Stimulated activated CD8-positive, alpha-beta memory T cell treated with anti-CD3 and anti-CD28 coated beads, Interleukin-7, amount 100 ng/mL, for 1 hour (primary cell): Measurements from ENCODE around the gene HMBS.

Experiments
- DNase-seq, 2 donors: peaks; one replicate each; pipeline ENCODE4 v3.0.0-alpha.2; 2020; ENCODE audit warnings: low read depth in 2 of 2

The HMBS gene

DNA sequence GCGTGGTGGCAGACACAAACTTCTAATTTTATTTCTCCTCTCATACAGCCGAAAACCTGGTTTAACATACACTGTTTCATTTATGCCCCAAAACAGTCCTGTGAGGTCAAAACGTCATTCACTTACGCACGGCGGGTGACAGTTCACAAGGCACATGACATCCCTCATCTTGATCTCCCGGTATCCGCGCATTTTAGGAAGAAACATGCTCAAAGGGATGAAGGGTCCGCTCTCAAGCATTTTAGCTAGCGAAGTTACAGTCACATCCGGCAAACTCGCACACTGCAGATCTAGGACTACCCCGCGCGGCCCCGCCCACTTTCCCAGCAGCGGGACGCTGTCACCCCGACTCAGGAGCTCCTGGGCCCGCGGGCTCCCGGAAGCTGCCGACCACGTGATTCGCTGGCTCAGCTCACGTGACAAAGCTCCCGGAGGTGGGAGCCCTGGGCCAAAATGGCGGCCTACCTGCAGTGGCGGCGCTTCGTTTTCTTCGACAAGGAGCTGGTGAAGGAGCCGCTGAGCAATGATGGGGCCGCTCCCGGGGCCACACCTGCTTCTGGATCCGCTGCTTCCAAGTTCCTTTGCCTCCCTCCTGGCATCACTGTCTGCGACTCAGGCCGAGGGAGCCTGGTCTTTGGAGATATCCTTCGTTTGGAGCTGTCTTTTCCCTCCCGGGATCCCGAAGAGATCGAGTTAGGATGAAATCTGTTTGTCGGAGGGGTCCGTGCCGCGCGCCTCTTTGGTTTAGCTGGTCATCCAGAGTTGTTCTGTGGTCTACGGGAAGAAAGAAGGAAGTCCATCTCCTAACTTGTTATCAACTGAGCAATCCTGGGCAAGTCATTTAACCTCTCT, 17.1 kb upstream of the HMBS start, which contains the start of gene VPS11:
VPS11 (plus strand) TSS at position 448 of the 852 bp plus-strand sequence; CDS start at position 454, 6 bp downstream.
- DNase-seq = peak; percentile 92 to 96

GRCh38 chr11:119077839-119078238, 6.8 kb upstream of the HMBS start:
- DNase-seq = no peak

- DNase-seq = no peak
Observed at GRCh38 chr11:119078675-119079420, 5.8 kb upstream of the HMBS start.

DNA sequence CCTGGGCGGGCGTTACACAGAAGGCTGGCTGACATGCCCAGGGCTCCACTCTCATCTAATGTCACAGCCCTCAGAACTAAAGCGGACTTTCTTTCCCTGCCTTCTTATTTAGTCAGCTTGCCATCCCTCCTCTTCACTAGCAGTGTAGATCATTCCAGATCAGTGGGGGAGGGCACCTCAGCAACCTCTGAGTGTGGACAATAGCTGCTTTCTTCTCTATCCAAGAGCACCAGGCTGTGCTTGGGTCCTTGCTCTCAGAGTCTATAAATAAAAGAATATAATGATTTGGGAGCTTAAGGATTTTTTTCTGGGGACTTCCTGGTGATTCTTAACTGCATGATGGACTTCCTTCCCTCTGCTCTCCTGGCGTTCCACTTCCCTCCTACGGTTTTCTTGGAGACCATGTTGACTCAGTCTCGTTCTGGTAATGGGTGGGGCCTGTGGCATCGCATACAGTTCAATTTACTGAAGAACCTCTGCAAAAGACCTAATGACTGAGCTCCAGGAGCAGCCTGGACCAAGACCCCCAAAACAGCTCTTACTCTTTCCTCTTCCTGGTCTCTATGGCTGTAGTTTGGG, 2.9 kb upstream of the HMBS start:
- no peak for DNase-seq

DNA sequence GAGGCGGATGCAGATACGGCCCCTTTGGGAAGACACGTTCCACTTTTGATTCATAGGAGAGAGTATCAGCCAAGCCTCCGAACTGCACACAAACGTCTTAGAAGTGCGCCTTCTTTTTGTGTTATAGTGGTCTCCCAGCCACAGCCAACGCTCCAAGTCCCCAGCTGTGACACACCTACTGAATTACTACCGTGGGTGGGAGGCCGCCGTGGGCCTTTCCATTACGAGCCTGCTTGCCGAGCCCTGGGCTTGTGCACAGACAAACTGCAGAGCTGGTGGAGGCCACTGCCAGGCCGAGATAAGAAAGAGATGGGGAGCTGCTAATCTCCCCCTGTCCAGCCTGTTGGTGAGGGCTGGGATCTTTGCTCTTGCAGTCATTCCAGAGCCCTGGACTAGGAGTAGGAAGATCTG, 761 bp downstream of the HMBS start:
- DNase-seq = no peak

- DNase-seq = no peak
Observed at GRCh38 chr11:119087123-119087522, 2.4 kb downstream of the HMBS start.

GRCh38 chr11:119087747-119088241, 3.1 kb downstream of the HMBS start:
- DNase-seq = no peak

GRCh38 chr11:119088406-119088805, 3.7 kb downstream of the HMBS start:
- no peak for DNase-seq

GRCh38 chr11:119089319-119089718, 4.6 kb downstream of the HMBS start:
- no peak for DNase-seq

DNA sequence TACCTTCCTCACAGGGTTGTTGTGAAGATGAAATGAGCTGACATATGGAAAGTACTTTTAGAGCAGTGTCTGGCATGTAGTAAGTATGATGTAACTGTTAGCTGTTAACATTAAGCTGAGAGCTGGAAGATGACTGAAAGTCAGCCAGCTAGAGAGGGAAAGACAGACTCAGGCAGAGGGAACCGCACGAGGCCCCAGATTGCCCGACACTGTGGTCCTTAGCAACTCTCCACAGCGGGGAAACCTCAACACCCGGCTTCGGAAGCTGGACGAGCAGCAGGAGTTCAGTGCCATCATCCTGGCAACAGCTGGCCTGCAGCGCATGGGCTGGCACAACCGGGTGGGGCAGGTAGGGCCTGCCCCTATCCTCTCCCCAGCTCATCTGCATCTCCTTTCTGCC, 6.5 kb downstream of the HMBS start:
- no peak for DNase-seq

- no peak for DNase-seq
Observed at GRCh38 chr11:119091966-119092879, 7.5 kb downstream of the HMBS start.

DNA sequence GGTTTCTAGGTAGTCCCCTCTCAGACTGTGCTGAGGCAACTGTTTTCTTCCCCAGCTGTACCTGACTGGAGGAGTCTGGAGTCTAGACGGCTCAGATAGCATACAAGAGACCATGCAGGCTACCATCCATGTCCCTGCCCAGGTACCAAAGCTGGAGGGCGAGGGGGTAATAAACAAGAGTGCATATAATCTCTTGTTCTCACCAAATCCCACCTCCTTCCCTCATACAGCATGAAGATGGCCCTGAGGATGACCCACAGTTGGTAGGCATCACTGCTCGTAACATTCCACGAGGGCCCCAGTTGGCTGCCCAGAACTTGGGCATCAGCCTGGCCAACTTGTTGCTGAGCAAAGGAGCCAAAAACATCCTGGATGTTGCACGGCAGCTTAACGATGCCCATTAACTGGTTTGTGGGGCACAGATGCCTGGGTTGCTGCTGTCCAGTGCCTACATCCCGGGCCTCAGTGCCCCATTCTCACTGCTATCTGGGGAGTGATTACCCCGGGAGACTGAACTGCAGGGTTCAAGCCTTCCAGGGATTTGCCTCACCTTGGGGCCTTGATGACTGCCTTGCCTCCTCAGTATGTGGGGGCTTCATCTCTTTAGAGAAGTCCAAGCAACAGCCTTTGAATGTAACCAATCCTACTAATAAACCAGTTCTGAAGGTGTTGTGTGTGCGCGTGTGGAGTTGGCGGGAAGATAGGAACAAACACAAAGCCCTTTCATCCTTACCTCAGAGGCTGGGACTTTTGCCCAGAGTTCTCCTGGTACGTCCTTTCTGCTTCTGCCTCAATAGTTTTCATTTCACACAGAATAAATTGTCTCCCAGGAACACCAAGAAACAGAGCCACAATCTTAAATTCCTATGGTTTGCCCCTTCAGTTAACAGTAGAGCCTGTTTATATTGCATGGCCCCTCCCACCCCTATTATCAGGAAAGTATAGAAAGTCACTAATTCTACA, 8.5 kb downstream of the HMBS start:
- DNase-seq = no peak

- DNase-seq = no peak
Observed at GRCh38 chr11:119093942-119094815, 9.5 kb downstream of the HMBS start.

GRCh38 chr11:119094816-119095065, 10.1 kb downstream of the HMBS start:
- DNase-seq = peak in 1 of 2 donors; percentile 31

- peak; percentile 98 for DNase-seq
Observed at GRCh38 chr11:119095066-119095880, 10.6 kb downstream of the HMBS start.

GRCh38 chr11:119099711-119100110, 15.0 kb downstream of the HMBS start:
- no peak for DNase-seq

DNA sequence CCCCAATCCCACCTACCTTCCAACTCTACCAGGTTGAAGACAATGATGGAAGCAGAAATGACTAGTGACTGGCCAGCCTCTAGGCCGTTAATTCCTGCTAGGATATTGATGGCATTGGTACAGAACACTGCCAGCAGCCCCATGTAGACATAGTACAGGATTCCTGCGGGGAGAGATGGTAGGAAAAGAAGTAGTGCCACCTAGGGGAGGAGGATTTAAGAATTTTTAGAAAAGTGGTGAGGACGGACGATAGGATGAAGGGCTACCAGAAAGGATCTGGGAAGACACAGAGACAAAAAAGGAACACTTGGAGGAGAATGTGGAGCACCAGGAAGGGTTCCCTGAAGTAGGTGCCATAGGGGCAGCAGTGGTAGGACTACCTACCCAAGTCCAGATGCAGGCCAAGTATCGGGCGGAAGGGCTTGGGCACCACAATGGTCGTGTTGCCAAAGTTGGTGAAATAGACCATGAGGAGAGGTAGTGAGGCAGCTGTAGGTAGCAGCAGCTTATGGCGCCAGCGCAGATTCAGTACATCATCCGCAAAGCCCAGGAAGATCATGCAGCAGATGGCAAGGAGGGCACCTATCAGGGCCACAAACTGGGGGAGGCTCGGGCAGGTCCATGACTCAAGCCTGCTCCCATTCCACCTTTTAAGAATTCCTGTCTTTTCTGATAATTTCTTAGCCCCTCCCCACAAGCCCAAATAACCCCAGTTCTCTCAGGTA, 15.7 kb downstream of the HMBS start:
- DNase-seq = no peak
